SK-N-SH (cell line): ENCODE measurements around the gene FCER1G. TPM values are rescaled to one million over a fixed set of nuclear protein-coding genes. Genes with fewer than 3 reads are reported as not detected.
A peak's percentile ranks its signal among the peaks of the same experiment; 100 is the strongest.

ENCODE experiments used
- CTCF ChIA-PET: fragments of 300-600, 350-600 bp; formaldehyde crosslinking; extraction: SDS; loops from one replicate; lab custom pipeline; 2021; lab: Yijun Ruan, JAX
- POLR2A ChIA-PET: fragments of 350-600 bp; sonication (Branson Sonifier 250); formaldehyde crosslinking; extraction: SDS; loops from one replicate; lab custom pipeline; 2020; ENCODE audit warnings: antibody characterized with exemption, inconsistent platforms; lab: Yijun Ruan, JAX
- DNase-seq: peaks from one replicate; pipeline ENCODE4 v3.0.0; 2012
- H2AFZ ChIP-seq: fragments of 200-600 bp; sonication (generic); 2 replicates; pipeline ENCODE4 v1.8.1; 2016; ENCODE audit warnings: antibody characterized with exemption, mild to moderate bottlenecking, low read depth
- H3F3A ChIP-seq: fragments of 200-600 bp; sonication (generic); replicated peaks from 2 replicates; pipeline ENCODE3; 2016; ENCODE audit warnings: antibody characterized with exemption, mild to moderate bottlenecking; ENCODE audit not compliant: insufficient read depth
- H3K27ac ChIP-seq, 2 experiments: fragments of 200-500 bp in 1 of 2; fragments of 200-600 bp in 1 of 2; sonication (Bioruptor generic) in 1 of 2; sonication (generic), shearing (Covaris generic) in 1 of 2; 2 replicates each; pipeline versions ENCODE4 v1.5.1 to v1.6.1; 2014 to 2016; ENCODE audit warnings: low read depth in 2 of 2, inconsistent platforms in 1 of 2, low read length in 1 of 2, mild to moderate bottlenecking in 1 of 2, mixed read lengths in 1 of 2
- H3K27me3 ChIP-seq: fragments of 200-600 bp; sonication (generic), shearing (Covaris generic); 2 replicates; pipeline ENCODE4 v1.6.1; 2016; ENCODE audit warnings: mixed run types; ENCODE audit not compliant: insufficient read depth
- H3K36me3 ChIP-seq, 2 experiments: fragments of 200-500 bp in 1 of 2; fragments of 200-600 bp in 1 of 2; sonication (Bioruptor generic) in 1 of 2; sonication (generic) in 1 of 2; replicated peaks in 1 of 2; 2 replicates each; pipeline versions ENCODE3 to v1.5.1; 2014 to 2016; ENCODE audit warnings: low read length in 1 of 2, mild to moderate bottlenecking in 1 of 2; ENCODE audit not compliant: insufficient read depth in 2 of 2, control insufficient read depth in 1 of 2
- H3K4me1 ChIP-seq, 2 experiments: fragments of 200-500 bp in 1 of 2; fragments of 200-600 bp in 1 of 2; sonication (Bioruptor generic) in 1 of 2; sonication (generic), shearing (Covaris generic) in 1 of 2; 2 replicates each; pipeline versions ENCODE4 v1.5.1 to v1.6.1; 2014 to 2016; ENCODE audit warnings: low read depth in 1 of 2, low read length in 1 of 2, mixed run types in 1 of 2; ENCODE audit not compliant: insufficient read depth in 2 of 2, control insufficient read depth in 1 of 2
- H3K4me2 ChIP-seq: fragments of 200-600 bp; sonication (generic), shearing (Covaris generic); 2 replicates; pipeline ENCODE4 v1.6.1; 2017; ENCODE audit warnings: mixed run types
- H3K4me3 ChIP-seq, 2 experiments: fragments of 200-500 bp in 1 of 2; fragments of 200-600 bp in 1 of 2; sonication (Bioruptor generic) in 1 of 2; sonication (generic), shearing (Covaris generic) in 1 of 2; 2 replicates each; pipeline versions ENCODE4 v1.5.1 to v1.8.1; 2014 to 2016; ENCODE audit warnings: low read depth in 2 of 2, inconsistent platforms in 1 of 2, low read length in 1 of 2, mild to moderate bottlenecking in 1 of 2, mixed read lengths in 1 of 2, moderate library complexity in 1 of 2
- H3K79me2 ChIP-seq: fragments of 200-600 bp; sonication (generic); 2 replicates; pipeline ENCODE4 v1.8.1; 2017; ENCODE audit warnings: mild to moderate bottlenecking; ENCODE audit not compliant: insufficient read depth
- H3K9ac ChIP-seq: fragments of 200-600 bp; sonication (generic); 2 replicates; pipeline ENCODE4 v1.6.1; 2017; ENCODE audit warnings: mixed run types
- H3K9me2 ChIP-seq: fragments of 200-600 bp; sonication (generic); 2 replicates; pipeline ENCODE4 v1.6.1; 2017; ENCODE audit warnings: mixed run types
- H3K9me3 ChIP-seq: fragments of 200-600 bp; sonication (generic); 2 replicates; pipeline ENCODE4 v1.6.1; 2017; ENCODE audit warnings: mixed run types, mild to moderate bottlenecking, moderate library complexity
- H4K20me1 ChIP-seq: fragments of 200-600 bp; sonication (generic); 2 replicates; pipeline ENCODE4 v1.6.1; 2017; ENCODE audit warnings: mild to moderate bottlenecking, mixed run types; ENCODE audit not compliant: insufficient read depth
- JUND ChIP-seq: IDR thresholded peaks from 2 replicates; pipeline ENCODE4 v1.4.0; 2012
- MEF2A ChIP-seq: IDR thresholded peaks from 2 replicates; pipeline ENCODE4 v1.4.0; 2012; ENCODE audit warnings: low read depth, borderline replicate concordance
- POLR2AphosphoS5 ChIP-seq: IDR thresholded peaks from 2 replicates; pipeline ENCODE4 v1.6.1; 2012; ENCODE audit warnings: low read depth, low read length
- RAD21 ChIP-seq: IDR thresholded peaks from 2 replicates; pipeline ENCODE4 v1.6.1; 2012; ENCODE audit warnings: mild to moderate bottlenecking, low read length
- RCOR1 ChIP-seq: fragments of 150-350 bp; IDR thresholded peaks from 2 replicates; pipeline ENCODE4 v1.6.1; 2017; ENCODE audit warnings: antibody characterized with exemption, low read length
- RFX5 ChIP-seq: IDR thresholded peaks from 2 replicates; pipeline ENCODE4 v1.6.1; 2012; ENCODE audit warnings: mild to moderate bottlenecking, improper control_type of control experiment, low read length
- TAF1 ChIP-seq: IDR thresholded peaks from 2 replicates; pipeline ENCODE4 v1.6.1; 2012; ENCODE audit warnings: low read depth, mild to moderate bottlenecking, low read length, moderate library complexity, borderline replicate concordance
- YY1 ChIP-seq: IDR thresholded peaks from 2 replicates; pipeline ENCODE4 v1.4.0; 2012; ENCODE audit warnings: low read depth, mild to moderate bottlenecking
- WGBS: methylation state at CpG from one replicate; pipeline ENCODE4 v1.1.6; 2017; ENCODE audit warnings: low lambda C conversion rate; 5-methylcytosine and 5-hydroxymethylcytosine counted together
- polyA plus RNA-seq, 3 experiments: library from polyadenylated mRNA; depleted of rRNA; stranded (reverse); fragments of >200 nt; gene quantifications; 2 replicates each; pipeline ENCODE4 v1.2.3, GENCODE V29; 2012
- TF ChIP-seq, protein P1 (sequence below): IDR thresholded peaks from 2 replicates; pipeline ENCODE4 v1.4.0; 2012; ENCODE audit warnings: low read depth, borderline replicate concordance
- TF ChIP-seq, protein P2 (sequence below): IDR thresholded peaks from 2 replicates; pipeline ENCODE4; 2012
- TF ChIP-seq, protein P3 (sequence below): fragments of 150-350 bp; IDR thresholded peaks from 2 replicates; pipeline ENCODE4 v1.6.1; 2017; ENCODE audit warnings: antibody characterized with exemption, low read length, low read depth, borderline replicate concordance

The FCER1G gene
- polyA plus RNA-seq, 1 of the 3 experiments (the other 2 are of a cell fraction), result 0.61 TPM

- ChIA-PET POLR2A (interaction anchor here (0.7 to 1.0 kb wide), 3 partner anchors 27 to 191 kb away, joined by 3 to 4 read pairs (median 3); partner anchors contain the start of gene TOMM40L), CTCF (interaction anchor here (2.0 to 3.2 kb wide), 2 partner anchors 27 to 33 kb away, joined by 7 to 13 read pairs; partner anchors contain the start of genes PPOX and TOMM40L)
- Histone ChIP-seq H3K27ac (peak within 1 kb of the TSS; percentile 84 to 99), H3F3A (peaks cover 4% of the 10 kb centered on the region), H2AFZ (peak within 1 kb of the TSS; percentile 94), H3K9me3 (no peaks in the 10 kb centered on the region), H3K4me1 (peaks cover 33 to 77% of the 10 kb centered on the region in 2 experiments), H3K4me2 (peak within 1 kb of the TSS; percentile 79), H3K9me2 (no peaks in the 10 kb centered on the region), H3K4me3 (peak within 1 kb of the TSS; percentile 42 to 57), H3K27me3 (no peaks in the 10 kb centered on the region), H3K9ac (peak within 1 kb of the TSS; percentile 66; the same call in 1 of the 2 replicates), H3K79me2 (peaks cover 18% of the 10 kb centered on the region), H4K20me1 (no peaks in the 10 kb centered on the region)
- 69% methylated on average over 10 of the region's 11 CpGs for WGBS
- TF ChIP-seq, protein P1, sequence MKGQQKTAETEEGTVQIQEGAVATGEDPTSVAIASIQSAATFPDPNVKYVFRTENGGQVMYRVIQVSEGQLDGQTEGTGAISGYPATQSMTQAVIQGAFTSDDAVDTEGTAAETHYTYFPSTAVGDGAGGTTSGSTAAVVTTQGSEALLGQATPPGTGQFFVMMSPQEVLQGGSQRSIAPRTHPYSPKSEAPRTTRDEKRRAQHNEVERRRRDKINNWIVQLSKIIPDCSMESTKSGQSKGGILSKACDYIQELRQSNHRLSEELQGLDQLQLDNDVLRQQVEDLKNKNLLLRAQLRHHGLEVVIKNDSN, result no peak
- TF ChIP-seq POLR2AphosphoS5 (peak; percentile 66), TAF1 (0 out of 2 replicates have a peak, but pooled peaks have one; percentile 13), YY1 (no peak)
- TF ChIP-seq, protein P2, sequence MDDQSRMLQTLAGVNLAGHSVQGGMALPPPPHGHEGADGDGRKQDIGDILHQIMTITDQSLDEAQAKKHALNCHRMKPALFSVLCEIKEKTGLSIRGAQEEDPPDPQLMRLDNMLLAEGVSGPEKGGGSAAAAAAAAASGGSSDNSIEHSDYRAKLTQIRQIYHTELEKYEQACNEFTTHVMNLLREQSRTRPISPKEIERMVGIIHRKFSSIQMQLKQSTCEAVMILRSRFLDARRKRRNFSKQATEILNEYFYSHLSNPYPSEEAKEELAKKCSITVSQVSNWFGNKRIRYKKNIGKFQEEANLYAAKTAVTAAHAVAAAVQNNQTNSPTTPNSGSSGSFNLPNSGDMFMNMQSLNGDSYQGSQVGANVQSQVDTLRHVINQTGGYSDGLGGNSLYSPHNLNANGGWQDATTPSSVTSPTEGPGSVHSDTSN, result peak; percentile 80
- TF ChIP-seq, all 33 proteins: peak for 3
- peaks cover 4 to 8% of the 10 kb centered on the region in 2 experiments for H3K36me3 ChIP-seq
- peak; percentile 43 for DNase-seq
These were observed 16.1 kb upstream of the FCER1G start, which contains the start of gene ADAMTS4 for GRCh38 chr1:161198897-161199431. Gene ADAMTS4, minus strand, starts transcription at chr1:161199054. Its CDS starts 427 bp downstream, at chr1:161198627.

DNA sequence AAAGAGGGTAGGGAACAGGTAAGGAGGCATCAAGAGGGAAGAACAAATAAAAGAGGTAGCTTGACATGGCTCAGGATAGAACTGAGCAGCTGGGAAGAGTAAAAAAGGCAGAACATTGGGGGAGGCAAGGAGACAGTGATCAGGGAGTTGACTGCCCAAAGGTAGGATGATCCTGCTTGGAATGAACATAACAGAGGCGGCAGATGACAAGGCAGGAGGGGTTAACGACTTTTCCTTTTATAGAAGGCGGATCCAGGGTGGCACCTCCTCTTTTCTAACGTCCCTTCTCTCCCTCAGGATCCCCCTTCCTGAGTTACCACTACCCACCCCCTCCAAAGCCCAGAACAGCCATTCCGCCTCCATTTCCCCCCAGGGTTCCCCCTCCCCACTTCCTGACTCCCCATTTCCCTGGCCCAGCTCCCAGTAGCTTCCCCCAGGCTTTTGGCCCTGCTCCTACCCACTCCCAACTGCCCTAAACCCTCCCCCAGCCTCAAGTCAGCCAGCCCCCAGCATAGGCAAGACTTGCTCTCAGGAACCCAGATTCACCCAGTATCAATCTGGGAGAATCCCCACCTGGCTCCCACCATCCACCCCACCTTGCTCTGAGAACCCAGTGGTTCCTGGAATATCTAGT, 15.5 kb upstream of the FCER1G start:
- Histone ChIP-seq H2AFZ (peak overlapping the region; percentile 94; the same call in 1 of the 2 replicates), H3K4me2 (peak overlapping the region; percentile 79; the same call in 1 of the 2 replicates), H3K79me2 (peaks cover 24% of the 10 kb centered on the region), H3K27ac (peak overlapping the region in 1 of 2 experiments; percentile 99; a peak in 2 of 4 replicates), H3K9me3 (no peaks in the 10 kb centered on the region), H3K9ac (no peak overlapping the region), H3F3A (peaks cover 8% of the 10 kb centered on the region), H3K27me3 (no peaks in the 10 kb centered on the region), H3K4me3 (no peak overlapping the region), H4K20me1 (no peaks in the 10 kb centered on the region), H3K4me1 (peaks cover 33 to 77% of the 10 kb centered on the region in 2 experiments), H3K36me3 (peaks cover 11 to 15% of the 10 kb centered on the region in 2 experiments), H3K9me2 (no peaks in the 10 kb centered on the region)
- no peak for DNase-seq
- TF ChIP-seq TAF1 (no peak), MEF2A (no peak), RFX5 (no peak), RCOR1 (no peak), RAD21 (no peak), JUND (no peak)
- TF ChIP-seq, protein P3, sequence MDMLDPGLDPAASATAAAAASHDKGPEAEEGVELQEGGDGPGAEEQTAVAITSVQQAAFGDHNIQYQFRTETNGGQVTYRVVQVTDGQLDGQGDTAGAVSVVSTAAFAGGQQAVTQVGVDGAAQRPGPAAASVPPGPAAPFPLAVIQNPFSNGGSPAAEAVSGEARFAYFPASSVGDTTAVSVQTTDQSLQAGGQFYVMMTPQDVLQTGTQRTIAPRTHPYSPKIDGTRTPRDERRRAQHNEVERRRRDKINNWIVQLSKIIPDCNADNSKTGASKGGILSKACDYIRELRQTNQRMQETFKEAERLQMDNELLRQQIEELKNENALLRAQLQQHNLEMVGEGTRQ, result no peak
- ChIA-PET CTCF (interaction anchor here (2.0 to 3.2 kb wide), 2 partner anchors 26 to 33 kb away, joined by 7 to 13 read pairs; partner anchors contain the start of genes PPOX and TOMM40L), POLR2A (no interaction called here)
- 69% methylated on average over 5 of the region's 5 CpGs for WGBS
